K562 (cell line): ENCODE results near the gene SULT2B1. TPM values are rescaled to one million over a fixed set of nuclear protein-coding genes. Genes with fewer than 3 reads are reported as not detected.

Experiments
- ARID2 ChIP-seq: fragments of 450-650 bp; IDR thresholded peaks from 2 replicates; pipeline ENCODE4 v1.6.1; 2017; ENCODE audit warnings: antibody characterized with exemption, mild to moderate bottlenecking
- DPF2 ChIP-seq: fragments of 450-650 bp; IDR thresholded peaks from 2 replicates; pipeline ENCODE4 v1.6.1; 2016
- E2F3 ChIP-seq: fragments of 250-450 bp; sonication (Bioruptor Pico); IDR thresholded peaks from 2 replicates; pipeline ENCODE4 v1.4.0; 2020; ENCODE audit warnings: mild to moderate bottlenecking
- E2F5 ChIP-seq: sonication (generic); formaldehyde crosslinking; IDR thresholded peaks from 2 replicates; pipeline ENCODE4 v1.8.0; 2022; ENCODE audit warnings: mild to moderate bottlenecking, missing genetic modification reagents
- FOXO4 ChIP-seq: fragments of 450-650 bp; formaldehyde crosslinking; IDR thresholded peaks from 2 replicates; pipeline ENCODE4 v1.4.0; 2020; ENCODE audit warnings: mild to moderate bottlenecking, moderate library complexity
- GATA2 ChIP-seq: sonication (generic); formaldehyde crosslinking; IDR thresholded peaks from 2 replicates; pipeline ENCODE4 v1.4.0; 2020; ENCODE audit warnings: mild to moderate bottlenecking, missing genetic modification reagents
- HINFP ChIP-seq: fragments of 450-650 bp; conservative IDR thresholded peaks from 2 replicates; pipeline ENCODE4 v1.6.1; 2016; ENCODE audit warnings: missing genetic modification characterization, low read depth, mild to moderate bottlenecking, control low read depth, missing compliant biosample characterization
- JUNB ChIP-seq: fragments of 450-650 bp; formaldehyde crosslinking; conservative IDR thresholded peaks from 2 replicates; pipeline ENCODE4 v1.4.0; 2020; ENCODE audit warnings: mild to moderate bottlenecking
- KLF16 ChIP-seq: IDR thresholded peaks from 2 replicates; pipeline ENCODE4 v1.6.1; 2016; ENCODE audit warnings: antibody characterized with exemption
- MECOM ChIP-seq: fragments of 250-450 bp; sonication (Bioruptor Pico); IDR thresholded peaks from 2 replicates; pipeline ENCODE4 v1.8.0; 2022; ENCODE audit warnings: inconsistent platforms
- NFIX ChIP-seq: fragments of 250-450 bp; sonication (Bioruptor Pico); IDR thresholded peaks from 2 replicates; pipeline ENCODE4 v1.4.0; 2020; ENCODE audit warnings: low read depth, mild to moderate bottlenecking, moderate library complexity
- PRPF4 ChIP-seq: fragments of 200-400 bp; formaldehyde crosslinking; IDR thresholded peaks from one replicate; pipeline ENCODE4 v1.6.1; 2017; ENCODE audit warnings: low read length, low read depth, mild to moderate bottlenecking; ENCODE audit not compliant: insufficient read depth, poor library complexity, severe bottlenecking
- RHOXF2B ChIP-seq: fragments of 250-450 bp; sonication (Bioruptor Pico); conservative IDR thresholded peaks from 2 replicates; pipeline ENCODE4 v1.5.1; 2021
- SMARCA4 ChIP-seq: fragments of 450-650 bp; IDR thresholded peaks from 2 replicates; pipeline ENCODE4 v1.6.1; 2016
- SMARCA5 ChIP-seq: fragments of 450-650 bp; IDR thresholded peaks from 2 replicates; pipeline ENCODE4 v1.6.1; 2016
- ZBTB7A ChIP-seq: IDR thresholded peaks from 2 replicates; pipeline ENCODE4 v1.6.1; 2011; ENCODE audit warnings: low read depth, mild to moderate bottlenecking, low read length, moderate library complexity, borderline replicate concordance; ENCODE audit not compliant: control insufficient read depth
- ZKSCAN8 ChIP-seq: fragments of 200-800 bp; sonication (Bioruptor generic); IDR thresholded peaks from 2 replicates; pipeline ENCODE4 v1.6.1; 2016; ENCODE audit warnings: missing genetic modification characterization, missing compliant biosample characterization
- ZNF140 ChIP-seq: fragments of 250-450 bp; sonication (Bioruptor Pico); IDR thresholded peaks from 2 replicates; pipeline ENCODE4 v1.8.0; 2021; ENCODE audit warnings: moderate library complexity, mild to moderate bottlenecking, inconsistent platforms
- ZNF174 ChIP-seq: fragments of 250-450 bp; sonication (Bioruptor Pico); IDR thresholded peaks from 2 replicates; pipeline ENCODE4 v1.4.0; 2020; ENCODE audit warnings: mild to moderate bottlenecking
- ZNF280A ChIP-seq: fragments of 450-650 bp; IDR thresholded peaks from 2 replicates; pipeline ENCODE4 v1.6.1; 2018; ENCODE audit warnings: mild to moderate bottlenecking, low read depth; ENCODE audit not compliant: partially characterized antibody
- ZNF3 ChIP-seq: fragments of 250-450 bp; sonication (Bioruptor Pico); IDR thresholded peaks from 2 replicates; pipeline ENCODE4 v1.5.0; 2021; ENCODE audit warnings: mild to moderate bottlenecking, moderate library complexity
- ZNF324 ChIP-seq: fragments of 250-450 bp; sonication (Bioruptor Pico); IDR thresholded peaks from 2 replicates; pipeline ENCODE4 v1.4.0; 2020; ENCODE audit warnings: mild to moderate bottlenecking
- ZNF398 ChIP-seq: fragments of 250-450 bp; sonication (Bioruptor Pico); IDR thresholded peaks from 2 replicates; pipeline ENCODE4 v1.8.0; 2021; ENCODE audit warnings: moderate library complexity, mild to moderate bottlenecking, inconsistent platforms
- ZNF561 ChIP-seq: fragments of 450-650 bp; formaldehyde crosslinking; conservative IDR thresholded peaks from 2 replicates; pipeline ENCODE4 v1.4.0; 2020; ENCODE audit warnings: mild to moderate bottlenecking, moderate library complexity
- ZNF717 ChIP-seq: fragments of 250-450 bp; sonication (Bioruptor Pico); IDR thresholded peaks from 2 replicates; pipeline ENCODE4 v1.5.0; 2021
- polyA plus RNA-seq, 8 experiments: library from polyadenylated mRNA; depleted of rRNA in 4 of 8; stranded (reverse) in 5 of 8; unstranded in 3 of 8; fragments of >200 nt; fragmentation: Nextera tagmentation in 2 of 8; fragmentation: Illumina TruSeq in 1 of 8; extraction: Ambion mirVana in 2 of 8; extraction: Trizol in 1 of 8; gene quantifications; 2 replicates each; pipeline versions ENCODE4 v1.2.1 to v1.2.3, GENCODE V29; 2011 to 2014; ENCODE audit warnings: inconsistent platforms in 1 of 8, missing spikeins in 1 of 8
- total RNA-seq, 7 experiments: library from RNA; depleted of rRNA in 6 of 7; stranded (reverse); fragments of >200 nt in 6 of 7; fragmentation: Illumina TruSeq in 2 of 7; extraction: Trizol in 2 of 7; gene quantifications; 2 replicates each; pipeline versions ENCODE4 v1.2.1 to v1.2.3, GENCODE V29; 2011 to 2021; ENCODE audit warnings: low replicate concordance in 1 of 7

The SULT2B1 gene
- total and polyA plus RNA-seq, 9 of the 15 experiments (the other 6 are each of a cell fraction or from before 2014, with no cell fraction given) = 0.09 to 0.62 (median 0.22) TPM; not detected in 2

GRCh38 chr19:48637449-48637947, 85.5 kb downstream of the SULT2B1 start (continued):
- TF ChIP-seq ZNF398 (CRISPR knock-in tag) (no peak), E2F3 (CRISPR knock-in tag) (no peak), ZNF324 (CRISPR knock-in tag) (no peak), ZNF717 (CRISPR knock-in tag) (no peak), FOXO4 (CRISPR knock-in tag) (no peak), MECOM (CRISPR knock-in tag) (no peak), GATA2 (CRISPR knock-in tag) (no peak), ZNF140 (CRISPR knock-in tag) (no peak), HINFP (no peak), DPF2 (no peak; the same call in 1 of the 2 replicates), SMARCA4 (no peak), SMARCA5 (no peak), RHOXF2B (CRISPR knock-in tag) (no peak), NFIX (CRISPR knock-in tag) (no peak), ZNF3 (CRISPR knock-in tag) (no peak), ZNF174 (CRISPR knock-in tag) (no peak), ZNF280A (no peak), PRPF4 (no peak), JUNB (CRISPR knock-in tag) (no peak), ARID2 (no peak), ZKSCAN8 (CRISPR knock-in tag) (no peak), ZBTB7A (no peak; the same call in none of the 2 replicates), E2F5 (peak; percentile 91), ZNF561 (no peak), KLF16 (no peak)
